Tibial artery (tissue), 4 donors: ENCODE measurements around the gene XCL1.
"Not testable (repeated sequence)": the region's sequence is repeated elsewhere in the genome, so short reads cannot be mapped to it uniquely, and the experiment has no call there.

ENCODE experiments used
- DNase-seq, 2 donors: peaks; one replicate each; pipeline ENCODE4 v3.0.0-alpha.2; 2019
- H3K27ac ChIP-seq, 2 donors: fragments of 200-600 bp; sonication (generic) in 1 of 2; 1 replicate in 1 of 2; 2 replicates in 1 of 2; pipeline ENCODE4 v1.5.1; 2018 to 2019; ENCODE audit warnings: mild to moderate bottlenecking in 1 of 2
- H3K27me3 ChIP-seq, 2 donors: fragments of 200-600 bp; sonication (generic) in 1 of 2; one replicate each; pipeline versions ENCODE4 v1.5.1 to v1.6.0; 2016 to 2019
- H3K36me3 ChIP-seq, 3 donors: fragments of 200-600 bp; sonication (generic) in 2 of 3; one replicate each; pipeline ENCODE4 v1.5.1; 2016 to 2019; ENCODE audit warnings: mild to moderate bottlenecking in 2 of 3
- H3K4me1 ChIP-seq, 4 donors: fragments of 200-600 bp; sonication (generic) in 2 of 4; 1 replicate in 3 of 4; 2 replicates in 1 of 4; pipeline ENCODE4 v1.5.1; 2016 to 2019
- H3K4me3 ChIP-seq, 2 donors: fragments of 200-600 bp; sonication (generic) in 1 of 2; 1 replicate in 1 of 2; 2 replicates in 1 of 2; pipeline ENCODE4 v1.5.1; 2018 to 2019; ENCODE audit warnings: mild to moderate bottlenecking in 2 of 2
- H3K9me3 ChIP-seq, 3 donors: fragments of 200-600 bp; sonication (generic) in 1 of 3; one replicate each; pipeline ENCODE4 v1.5.1; 2016 to 2019
- CTCF ChIP-seq, 2 experiments: fragments of 200-600 bp in 1 of 2; fragments of 450-650 bp in 1 of 2; IDR thresholded peaks; one replicate each; pipeline ENCODE4 v1.5.1; 2017 to 2019; ENCODE audit warnings: antibody characterized with exemption in 2 of 2, mild to moderate bottlenecking in 1 of 2, moderate library complexity in 1 of 2
- intact Hi-C: fragments of 100-400 bp; cut with DNase I; formaldehyde crosslinking; loops from one replicate; pipeline ENCODE4 v1.15.0; 2023; ENCODE audit warnings: low total_unique reads

Gene XCL1

GRCh38 chr1:168576245-168576688, at the start of gene XCL1:
Gene XCL1, plus strand, starts transcription at chr1:168576605. Its CDS starts 33 bp downstream, at chr1:168576638.
- intact Hi-C loops: loop anchor here (10.0 kb wide), 1 partner anchor 231 kb away; no protein-coding TSS in a partner anchor
- not testable (repeated sequence) for H3K4me1 ChIP-seq, H3K27me3 ChIP-seq, H3K36me3 ChIP-seq, H3K9me3 ChIP-seq, H3K27ac ChIP-seq, DNase-seq, H3K4me3 ChIP-seq

- Histone ChIP-seq H3K27ac (no peak overlapping the region), H3K27me3 (no peaks in the 10 kb centered on the region), H3K36me3 (no peaks in the 10 kb centered on the region), H3K9me3 (no peaks in the 10 kb centered on the region), H3K4me3 (no peak overlapping the region), H3K4me1 (no peaks in the 10 kb centered on the region)
- DNase-seq: no peak
- no peak for TF ChIP-seq CTCF (IDR thresholded peaks at IDR 0.05)
- intact Hi-C loops: no loop called here
These were observed 46.9 kb upstream of the XCL1 start for GRCh38 chr1:168529518-168529917.

GRCh38 chr1:168531615-168532345, 44.6 kb upstream of the XCL1 start:
- no peaks in the 10 kb centered on the region for H3K36me3 ChIP-seq
- H3K27me3 ChIP-seq: no peaks in the 10 kb centered on the region
- no peaks in the 10 kb centered on the region for H3K9me3 ChIP-seq
- no peaks in the 10 kb centered on the region for H3K4me1 ChIP-seq
- DNase-seq: no peak
- H3K4me3 ChIP-seq: no peak overlapping the region
- intact Hi-C loops: no loop called here
- TF ChIP-seq CTCF (IDR thresholded peaks at IDR 0.05): no peak
- no peak overlapping the region for H3K27ac ChIP-seq

- Histone ChIP-seq H3K27me3 (no peaks in the 10 kb centered on the region), H3K9me3 (no peaks in the 10 kb centered on the region), H3K27ac (no peak overlapping the region), H3K36me3 (no peaks in the 10 kb centered on the region), H3K4me3 (no peak overlapping the region), H3K4me1 (no peaks in the 10 kb centered on the region)
- no peak for TF ChIP-seq CTCF (IDR thresholded peaks at IDR 0.05)
- DNase-seq: no peak
- intact Hi-C loops: no loop called here
These were observed 40.9 kb upstream of the XCL1 start for GRCh38 chr1:168535536-168535935.

GRCh38 chr1:168540798-168541197, 35.6 kb upstream of the XCL1 start:
- H3K27ac ChIP-seq, H3K27me3 ChIP-seq, DNase-seq, H3K9me3 ChIP-seq, H3K36me3 ChIP-seq, H3K4me1 ChIP-seq, intact Hi-C loops, H3K4me3 ChIP-seq: not testable (repeated sequence)

GRCh38 chr1:168542978-168543377, 33.4 kb upstream of the XCL1 start:
- H3K4me3 ChIP-seq, H3K36me3 ChIP-seq, H3K27me3 ChIP-seq, intact Hi-C loops, H3K4me1 ChIP-seq, DNase-seq, H3K27ac ChIP-seq, H3K9me3 ChIP-seq: not testable (repeated sequence)

- intact Hi-C loops, H3K4me1 ChIP-seq, H3K27me3 ChIP-seq, DNase-seq, H3K4me3 ChIP-seq, H3K27ac ChIP-seq, H3K36me3 ChIP-seq, H3K9me3 ChIP-seq: not testable (repeated sequence)
These were observed 32.4 kb upstream of the XCL1 start, which contains the start of gene XCL2 for GRCh38 chr1:168543840-168544498. Gene XCL2, minus strand, starts transcription at chr1:168543997. Its CDS starts 33 bp downstream, at chr1:168543964.

- H3K36me3 ChIP-seq, H3K27ac ChIP-seq, H3K9me3 ChIP-seq, H3K27me3 ChIP-seq, DNase-seq, intact Hi-C loops, H3K4me3 ChIP-seq, H3K4me1 ChIP-seq: not testable (repeated sequence)
These were observed 30.5 kb upstream of the XCL1 start for GRCh38 chr1:168545678-168546552.

GRCh38 chr1:168546553-168546895, 29.9 kb upstream of the XCL1 start:
- intact Hi-C loops, H3K27me3 ChIP-seq, H3K4me1 ChIP-seq, DNase-seq, H3K36me3 ChIP-seq, H3K27ac ChIP-seq, H3K9me3 ChIP-seq, H3K4me3 ChIP-seq: not testable (repeated sequence)
